ENCODE data around the gene TRIM65.

The TRIM65 gene

GRCh38 chr17:75840799-75841164 is 56.0 kb downstream of the TRIM65 start:
- no peak overlapping the region for H3K4me3 ChIP-seq (ENCODE audit: low read depth, low read length)
- TF ChIP-seq, protein P1, sequence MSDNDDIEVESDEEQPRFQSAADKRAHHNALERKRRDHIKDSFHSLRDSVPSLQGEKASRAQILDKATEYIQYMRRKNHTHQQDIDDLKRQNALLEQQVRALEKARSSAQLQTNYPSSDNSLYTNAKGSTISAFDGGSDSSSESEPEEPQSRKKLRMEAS (IDR thresholded peaks at IDR 0.05; ENCODE audit: low read depth, low read length), result no peak
- TF ChIP-seq MYC (IDR thresholded peaks at IDR 0.05; ENCODE audit: low read depth, low read length) (no peak), POLR2A (IDR thresholded peaks at IDR 0.05; ENCODE audit: extremely low read depth, insufficient read length) (no peak)
- TF ChIP-seq, protein P2, sequence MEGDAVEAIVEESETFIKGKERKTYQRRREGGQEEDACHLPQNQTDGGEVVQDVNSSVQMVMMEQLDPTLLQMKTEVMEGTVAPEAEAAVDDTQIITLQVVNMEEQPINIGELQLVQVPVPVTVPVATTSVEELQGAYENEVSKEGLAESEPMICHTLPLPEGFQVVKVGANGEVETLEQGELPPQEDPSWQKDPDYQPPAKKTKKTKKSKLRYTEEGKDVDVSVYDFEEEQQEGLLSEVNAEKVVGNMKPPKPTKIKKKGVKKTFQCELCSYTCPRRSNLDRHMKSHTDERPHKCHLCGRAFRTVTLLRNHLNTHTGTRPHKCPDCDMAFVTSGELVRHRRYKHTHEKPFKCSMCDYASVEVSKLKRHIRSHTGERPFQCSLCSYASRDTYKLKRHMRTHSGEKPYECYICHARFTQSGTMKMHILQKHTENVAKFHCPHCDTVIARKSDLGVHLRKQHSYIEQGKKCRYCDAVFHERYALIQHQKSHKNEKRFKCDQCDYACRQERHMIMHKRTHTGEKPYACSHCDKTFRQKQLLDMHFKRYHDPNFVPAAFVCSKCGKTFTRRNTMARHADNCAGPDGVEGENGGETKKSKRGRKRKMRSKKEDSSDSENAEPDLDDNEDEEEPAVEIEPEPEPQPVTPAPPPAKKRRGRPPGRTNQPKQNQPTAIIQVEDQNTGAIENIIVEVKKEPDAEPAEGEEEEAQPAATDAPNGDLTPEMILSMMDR (IDR thresholded peaks at IDR 0.05; ENCODE audit: low read depth, low read length), result no peak
- no peak for DNase-seq (ENCODE audit: low read depth)

GRCh38 chr17:75839942-75840798 is 56.6 kb downstream of the TRIM65 start:
- no peak overlapping the region for H3K4me3 ChIP-seq (ENCODE audit: low read depth, low read length)
- TF ChIP-seq, protein P1 (IDR thresholded peaks at IDR 0.05; ENCODE audit: low read depth, low read length), result no peak
- TF ChIP-seq, protein P2 (IDR thresholded peaks at IDR 0.05; ENCODE audit: low read depth, low read length), result no peak
- TF ChIP-seq MYC (IDR thresholded peaks at IDR 0.05; ENCODE audit: low read depth, low read length) (no peak), POLR2A (IDR thresholded peaks at IDR 0.05; ENCODE audit: extremely low read depth, insufficient read length) (no peak)
- DNase-seq (ENCODE audit: low read depth), result no peak
